ENCODE data around the gene CERS1.

DNA sequence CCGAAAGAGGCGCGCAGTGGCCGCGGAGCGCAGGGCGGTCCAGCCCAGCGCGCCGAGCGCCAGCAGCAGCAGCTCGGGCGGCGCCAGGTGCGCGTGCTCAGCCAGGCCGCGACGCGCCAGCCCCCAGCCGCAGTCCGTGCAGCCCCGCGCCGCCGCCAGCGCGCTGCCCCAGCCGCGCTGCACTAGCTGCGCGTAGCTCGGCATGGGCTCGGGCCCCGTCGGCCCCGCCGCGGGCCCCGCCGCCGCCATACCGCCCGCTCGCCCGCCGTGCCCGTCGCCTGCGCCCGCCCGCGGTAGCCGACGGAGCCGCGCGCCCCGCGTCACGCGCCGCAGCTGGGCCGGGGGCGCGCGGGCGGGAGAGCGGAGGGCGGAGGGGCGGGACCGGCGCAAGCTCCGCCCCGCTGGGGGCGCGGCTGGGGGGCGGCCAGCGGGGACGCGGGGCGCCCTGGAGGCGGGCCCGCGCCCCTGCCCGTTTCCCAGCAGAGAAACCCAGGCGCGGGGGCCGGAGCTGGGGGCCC lies at the start of gene CERS1:
- no peak for TF ChIP-seq EZH2 (IDR thresholded peaks at IDR 0.05)
- TF ChIP-seq POLR2AphosphoS5 (IDR thresholded peaks at IDR 0.05; ENCODE audit: borderline replicate concordance, low read depth, low read length) = no peak

All from SK-N-MC (cell line).